Measurements from ENCODE around the gene SEC31A. TPM values are rescaled to one million over a fixed set of nuclear protein-coding genes. Genes with fewer than 3 reads are reported as not detected.
A peak's percentile ranks its signal among the peaks of the same experiment; 100 is the strongest.
"Not testable (repeated sequence)": the region's sequence is repeated elsewhere in the genome, so short reads cannot be mapped to it uniquely, and the experiment has no call there.

Gene SEC31A
- total and polyA plus RNA-seq, 7 donors = 67.9 to 197 (median 121) TPM

GRCh38 chr4:82833696-82834313 lies 57.1 kb downstream of the SEC31A start:
- DNase-seq = no peak
- no peak overlapping the region for H3K4me3 ChIP-seq
- H3K4me1 ChIP-seq = peaks cover 0 to 19% (median 11%) of the 10 kb centered on the region in 4 donors
- peaks cover 0 to 66% (median 8%) of the 10 kb centered on the region in 4 donors for H3K36me3 ChIP-seq
- intact Hi-C loops (cut with DNase I) = loop anchor here (10.0 kb wide), 1 partner anchor 51 kb away; no protein-coding TSS in a partner anchor
- no peaks in the 10 kb centered on the region for H3K27me3 ChIP-seq
- no peaks in the 10 kb centered on the region for H3K9me3 ChIP-seq
- peak overlapping the region; percentile 23 to 71 (median 60) for H3K27ac ChIP-seq
- TF ChIP-seq EP300 (IDR thresholded peaks at IDR 0.05) (peak in 1 of 4 donors; percentile 27), POLR2A (IDR thresholded peaks at IDR 0.05) (no peak), POLR2AphosphoS5 (IDR thresholded peaks at IDR 0.05) (peak in 3 of 4 donors; percentile 42 to 52 (median 48)), CTCF (IDR thresholded peaks at IDR 0.05) (peak in 1 of 4 experiments; percentile 15)
- 16 to 53% methylated on average over 1 of the region's 1 CpG for WGBS, 2 donors

GRCh38 chr4:82833060-82833459 lies 57.9 kb downstream of the SEC31A start:
- H3K27me3 ChIP-seq, H3K9me3 ChIP-seq, DNase-seq, H3K4me3 ChIP-seq: not testable (repeated sequence)
- WGBS, 2 donors = 64 to 77% methylated on average over 4 of the region's 4 CpGs
- Histone ChIP-seq H3K27ac (peak overlapping the region in 3 of 4 donors; percentile 55 to 71 (median 66)), H3K4me1 (peaks cover 0 to 19% (median 11%) of the 10 kb centered on the region in 4 donors), H3K36me3 (peaks cover 0 to 66% (median 10%) of the 10 kb centered on the region in 4 donors)
- intact Hi-C loops (cut with DNase I) = loop anchor here (10.0 kb wide), 1 partner anchor 52 kb away; no protein-coding TSS in a partner anchor

GRCh38 chr4:82825425-82825824 lies 65.5 kb downstream of the SEC31A start:
- no peak for DNase-seq
- intact Hi-C loops (cut with DNase I) = no loop called here
- Histone ChIP-seq H3K36me3 (peaks cover 37 to 100% (median 58%) of the 10 kb centered on the region in 4 donors), H3K27me3 (no peaks in the 10 kb centered on the region), H3K4me1 (no peaks in the 10 kb centered on the region), H3K27ac (no peak overlapping the region), H3K9me3 (no peaks in the 10 kb centered on the region), H3K4me3 (no peak overlapping the region)
- 86 to 94% methylated on average over 3 of the region's 3 CpGs for WGBS, 2 donors
- TF ChIP-seq CTCF (IDR thresholded peaks at IDR 0.05) = no peak
- no peak for TF ChIP-seq POLR2A (IDR thresholded peaks at IDR 0.05)
- no peak for TF ChIP-seq POLR2AphosphoS5 (IDR thresholded peaks at IDR 0.05)
- TF ChIP-seq EP300 (IDR thresholded peaks at IDR 0.05) = no peak

- TF ChIP-seq POLR2A (IDR thresholded peaks at IDR 0.05) (no peak), CTCF (IDR thresholded peaks at IDR 0.05) (no peak), EP300 (IDR thresholded peaks at IDR 0.05) (no peak), POLR2AphosphoS5 (IDR thresholded peaks at IDR 0.05) (no peak)
- H3K27me3 ChIP-seq = no peaks in the 10 kb centered on the region
- no peaks in the 10 kb centered on the region for H3K9me3 ChIP-seq
- WGBS, 2 donors = 94 to 95% methylated on average over 5 of the region's 5 CpGs
- H3K4me1 ChIP-seq = no peaks in the 10 kb centered on the region
- peaks cover 40 to 100% (median 68%) of the 10 kb centered on the region in 4 donors for H3K36me3 ChIP-seq
- intact Hi-C loops (cut with DNase I) = no loop called here
- H3K4me3 ChIP-seq = no peak overlapping the region
- no peak for DNase-seq
- H3K27ac ChIP-seq = no peak overlapping the region
Measured at GRCh38 chr4:82823062-82823461, 67.9 kb downstream of the SEC31A start.

GRCh38 chr4:82820689-82821088 lies 70.3 kb downstream of the SEC31A start:
- Histone ChIP-seq H3K27me3 (no peaks in the 10 kb centered on the region), H3K9me3 (no peaks in the 10 kb centered on the region), H3K4me3 (no peak overlapping the region), H3K36me3 (peaks cover 30 to 92% (median 58%) of the 10 kb centered on the region in 4 donors), H3K4me1 (no peaks in the 10 kb centered on the region), H3K27ac (no peak overlapping the region)
- TF ChIP-seq POLR2AphosphoS5 (IDR thresholded peaks at IDR 0.05) (no peak), CTCF (IDR thresholded peaks at IDR 0.05) (no peak), POLR2A (IDR thresholded peaks at IDR 0.05) (no peak), EP300 (IDR thresholded peaks at IDR 0.05) (no peak)
- WGBS, 2 donors = 12 to 35% methylated on average over 2 of the region's 2 CpGs
- intact Hi-C loops (cut with DNase I) = no loop called here
- DNase-seq = no peak

Measured in sigmoid colon (tissue), 7 donors.